Femur (tissue), 1 donor: ENCODE data around the gene ITPRIPL1.

Experiments
- DNase-seq: peaks from one replicate; pipeline ENCODE4 v3.0.0-alpha.2; 2017

The ITPRIPL1 gene

GRCh38 chr2:96324721-96325040 is 436 bp upstream of the ITPRIPL1 start:
- no peak for DNase-seq

DNA sequence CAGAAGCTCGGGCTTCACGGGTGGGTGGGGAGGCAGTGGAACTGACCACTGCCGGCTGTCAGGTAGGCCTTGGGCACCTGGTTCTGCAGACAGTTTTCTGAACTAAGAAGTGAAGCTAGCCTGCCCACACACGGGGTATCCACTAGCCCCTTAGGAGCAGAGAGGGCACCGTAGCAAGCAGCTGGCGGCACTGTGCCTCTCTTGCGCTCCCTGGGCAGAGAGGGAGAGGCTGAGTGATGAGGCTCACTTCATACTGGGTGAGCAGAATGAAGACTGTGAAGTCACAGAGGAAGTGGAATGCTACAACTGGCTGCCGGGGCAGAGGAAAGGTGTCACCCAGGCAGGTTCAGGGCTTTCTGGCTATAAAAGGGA is 753 bp downstream of the ITPRIPL1 start:
- DNase-seq = no peak

- DNase-seq = no peak
These were observed 1.4 kb downstream of the ITPRIPL1 start for GRCh38 chr2:96326564-96326963.

DNA sequence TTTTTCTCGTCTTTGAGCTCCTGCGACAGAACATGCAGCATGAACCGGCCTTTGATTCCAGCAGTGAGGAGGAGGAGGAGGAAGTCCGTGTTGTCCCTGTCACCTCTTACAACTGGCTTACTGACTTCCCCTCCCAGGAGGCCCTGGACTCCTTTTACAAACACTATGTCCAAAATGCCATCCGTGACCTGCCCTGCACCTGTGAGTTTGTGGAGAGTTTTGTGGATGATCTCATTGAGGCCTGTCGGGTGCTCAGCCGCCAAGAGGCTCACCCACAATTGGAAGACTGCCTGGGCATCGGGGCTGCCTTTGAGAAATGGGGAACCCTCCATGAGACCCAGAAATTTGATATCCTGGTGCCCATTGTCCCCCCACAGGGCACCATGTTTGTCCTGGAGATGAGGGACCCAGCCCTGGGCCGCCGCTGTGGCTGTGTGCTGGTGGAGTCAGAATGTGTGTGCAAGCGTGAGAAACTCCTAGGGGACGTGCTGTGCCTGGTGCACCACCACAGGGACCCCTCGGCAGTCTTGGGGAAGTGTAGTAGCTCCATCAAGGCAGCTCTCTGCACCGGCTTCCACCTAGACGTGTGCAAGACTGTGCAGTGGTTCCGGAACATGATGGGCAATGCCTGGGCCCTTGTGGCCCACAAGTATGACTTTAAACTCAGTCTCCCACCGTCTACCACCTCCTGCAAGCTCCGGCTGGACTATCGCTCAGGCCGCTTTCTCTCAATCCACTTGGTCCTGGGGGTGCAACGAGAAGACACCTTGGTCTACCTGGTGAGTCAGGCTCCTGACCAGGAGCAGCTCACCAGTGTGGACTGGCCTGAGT is 2.1 kb downstream of the ITPRIPL1 start:
- no peak for DNase-seq

DNA sequence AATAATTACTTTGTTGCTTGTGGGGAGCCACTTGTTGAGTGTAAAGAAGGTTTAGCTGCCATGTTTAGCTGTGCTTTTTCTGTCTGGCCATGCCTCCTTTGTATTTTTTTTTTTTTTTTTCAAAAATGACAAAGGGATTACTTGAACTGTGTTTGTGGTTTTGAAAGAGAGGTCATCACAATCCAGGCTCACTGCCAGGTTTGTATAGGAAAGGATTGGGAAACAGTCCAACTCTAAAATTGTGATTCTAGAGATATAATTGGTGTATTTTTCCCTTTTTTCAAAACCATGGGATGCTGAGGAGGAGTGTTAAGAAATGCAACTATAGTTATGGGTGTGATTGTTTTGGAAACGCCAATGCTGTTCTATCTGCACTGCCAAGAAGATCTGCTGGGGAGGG is 4.3 kb downstream of the ITPRIPL1 start:
- no peak for DNase-seq

DNA sequence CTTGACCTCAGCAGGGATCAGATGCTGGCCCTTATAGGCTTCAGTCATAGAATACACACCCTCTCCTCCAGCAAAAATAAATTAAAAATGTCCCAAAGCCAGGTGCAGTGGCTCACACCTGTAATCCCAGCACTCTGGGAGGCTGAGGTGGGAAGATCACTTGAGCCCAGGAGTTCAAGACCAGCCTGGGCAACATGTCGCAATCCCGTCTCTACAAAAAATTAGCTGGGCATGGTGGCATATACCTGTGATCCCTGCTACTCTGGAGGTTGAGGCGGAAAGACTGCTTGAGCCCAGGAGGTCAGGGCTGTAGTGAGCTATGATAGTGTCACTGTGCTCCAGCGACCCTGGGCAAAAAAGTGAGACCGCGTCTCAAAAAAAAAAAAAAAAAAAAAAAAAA is 4.8 kb downstream of the ITPRIPL1 start:
- no peak for DNase-seq

DNA sequence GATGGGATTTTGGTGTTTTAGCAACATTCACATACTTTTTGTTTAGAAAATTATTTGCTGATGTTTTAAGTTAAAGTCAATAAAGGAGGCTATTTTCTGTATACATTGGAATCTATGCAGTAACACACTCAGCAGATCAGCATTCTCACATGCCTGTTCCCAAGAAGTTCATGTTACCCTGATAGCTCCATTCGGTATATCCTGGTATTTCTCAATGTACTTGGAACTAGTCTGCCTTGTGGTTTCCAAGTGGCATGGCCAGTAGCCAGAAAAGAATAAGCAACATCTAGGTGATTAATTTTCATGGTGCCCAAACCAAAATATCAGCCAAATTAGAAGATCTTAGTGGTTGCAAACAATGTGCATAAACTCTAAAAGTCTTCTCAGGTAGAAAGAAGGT is 5.3 kb downstream of the ITPRIPL1 start:
- DNase-seq = no peak

GRCh38 chr2:96333708-96334107 is 8.6 kb downstream of the ITPRIPL1 start:
- DNase-seq = no peak

- no peak for DNase-seq
These were observed 11.1 kb downstream of the ITPRIPL1 start for GRCh38 chr2:96336104-96336775.

GRCh38 chr2:96336873-96337272 is 11.8 kb downstream of the ITPRIPL1 start:
- DNase-seq = no peak

DNA sequence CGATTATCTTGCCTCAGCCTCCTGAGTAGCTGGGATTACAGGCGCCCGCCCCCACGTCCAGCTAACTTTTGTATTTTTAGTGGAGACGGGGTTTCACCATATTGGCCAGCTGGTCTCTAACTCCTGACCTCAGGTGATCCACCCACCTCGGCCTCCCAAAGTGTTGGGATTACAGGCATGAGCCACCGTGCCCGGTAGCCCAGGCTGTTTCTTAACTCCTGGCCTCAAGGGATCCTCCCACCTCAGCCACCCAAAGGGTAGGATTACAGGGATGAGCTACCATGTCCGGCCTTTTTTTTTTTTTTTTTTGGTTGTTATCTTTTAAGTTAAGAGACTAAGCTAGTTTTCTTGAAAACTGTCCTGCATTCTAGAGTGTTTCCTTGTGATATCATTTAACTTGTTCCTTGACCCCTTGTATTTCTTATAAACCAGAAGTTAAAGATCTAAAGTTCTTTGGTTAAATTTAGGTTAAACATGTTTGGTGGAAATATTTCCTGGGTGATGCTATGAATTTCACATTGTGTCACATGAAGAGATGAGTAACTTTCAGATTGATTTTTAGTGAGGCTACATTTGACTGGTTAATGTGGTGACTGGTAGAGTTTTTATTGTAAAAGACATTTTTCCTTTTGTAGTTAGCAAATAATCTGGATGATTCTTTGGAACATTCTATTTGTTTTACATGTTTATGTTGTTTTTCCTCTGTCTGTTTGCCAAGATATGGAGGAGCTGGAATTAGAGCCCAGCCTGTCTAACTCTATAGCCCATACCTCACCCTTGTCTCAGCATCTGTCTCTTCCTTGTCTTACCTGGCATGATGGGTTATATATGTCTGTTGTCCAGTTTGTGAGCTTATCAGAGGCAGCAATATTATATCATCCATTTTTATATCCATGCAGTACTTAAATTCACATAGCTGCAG is 15.6 kb downstream of the ITPRIPL1 start:
- DNase-seq = no peak

- no peak for DNase-seq
These were observed 16.5 kb downstream of the ITPRIPL1 start for GRCh38 chr2:96341641-96342040.

DNA sequence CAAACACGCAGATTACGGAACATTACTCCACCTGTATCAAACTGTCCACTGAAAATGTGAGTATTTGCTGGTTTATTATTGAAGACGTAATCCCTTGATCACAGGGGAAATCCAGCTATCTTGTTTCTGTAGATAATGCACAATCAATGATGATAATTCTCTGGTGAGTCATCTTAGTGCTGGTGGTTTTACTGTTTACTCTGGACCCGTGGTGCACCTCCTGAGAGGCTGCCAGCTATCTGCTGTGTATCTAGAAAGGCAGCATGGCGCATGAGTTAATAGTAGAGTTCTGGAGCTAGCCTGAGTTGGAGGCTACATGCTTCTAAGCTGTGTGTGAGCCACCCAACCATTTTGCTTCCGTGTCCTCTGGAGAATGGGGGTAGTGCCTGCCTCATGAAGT is 17.0 kb downstream of the ITPRIPL1 start:
- DNase-seq = no peak

GRCh38 chr2:96344011-96344410 is 18.9 kb downstream of the ITPRIPL1 start:
- no peak for DNase-seq

GRCh38 chr2:96345438-96345837 is 20.3 kb downstream of the ITPRIPL1 start:
- no peak for DNase-seq

GRCh38 chr2:96345868-96346462 is 20.8 kb downstream of the ITPRIPL1 start:
- DNase-seq = no peak

DNA sequence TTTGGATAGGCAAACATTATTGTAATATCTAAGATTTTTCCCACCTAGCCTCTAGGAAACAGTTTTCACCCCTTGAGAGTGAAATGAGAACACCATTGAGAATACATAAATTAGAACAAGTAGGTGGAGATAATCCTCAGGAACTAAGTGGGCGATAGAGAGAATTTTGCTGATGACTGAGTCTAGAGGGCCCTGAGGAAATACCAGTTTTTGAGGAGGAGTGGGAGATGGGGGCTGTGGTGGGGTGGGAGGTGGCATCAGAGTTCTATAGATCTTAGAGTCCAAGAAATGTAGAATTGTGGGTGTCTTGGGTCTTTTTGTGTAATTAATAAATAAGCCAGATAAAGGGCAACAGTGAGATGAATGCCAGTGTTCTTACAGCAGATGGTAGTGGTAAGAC is 22.3 kb downstream of the ITPRIPL1 start:
- DNase-seq = no peak

- DNase-seq = peak; percentile 82
These were observed 28.0 kb downstream of the ITPRIPL1 start for GRCh38 chr2:96353032-96353561.

DNA sequence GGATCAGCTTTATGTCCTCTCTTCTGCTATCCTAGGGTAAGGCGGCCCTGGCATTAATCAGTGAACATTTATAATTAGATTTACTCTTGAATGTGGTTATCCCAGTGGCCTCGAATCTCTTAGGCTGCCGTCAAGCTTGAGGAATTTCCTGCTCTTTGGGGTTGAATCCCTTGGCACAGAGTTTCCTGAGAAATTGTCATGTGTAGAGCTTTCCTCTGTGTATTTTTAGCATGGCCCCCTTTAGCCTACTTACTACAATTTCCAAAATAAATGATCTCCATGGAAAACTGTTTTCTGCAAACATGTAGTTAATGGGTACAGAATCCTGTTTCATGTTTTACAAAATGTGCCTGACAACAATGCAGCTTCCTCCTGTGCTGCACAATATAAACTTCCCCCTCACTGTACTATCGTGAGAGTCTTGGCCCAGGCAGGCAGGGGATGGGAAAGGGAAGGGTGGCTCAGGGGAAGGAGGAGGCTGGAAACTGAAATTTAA is 28.5 kb downstream of the ITPRIPL1 start:
- peak; percentile 39 for DNase-seq

DNA sequence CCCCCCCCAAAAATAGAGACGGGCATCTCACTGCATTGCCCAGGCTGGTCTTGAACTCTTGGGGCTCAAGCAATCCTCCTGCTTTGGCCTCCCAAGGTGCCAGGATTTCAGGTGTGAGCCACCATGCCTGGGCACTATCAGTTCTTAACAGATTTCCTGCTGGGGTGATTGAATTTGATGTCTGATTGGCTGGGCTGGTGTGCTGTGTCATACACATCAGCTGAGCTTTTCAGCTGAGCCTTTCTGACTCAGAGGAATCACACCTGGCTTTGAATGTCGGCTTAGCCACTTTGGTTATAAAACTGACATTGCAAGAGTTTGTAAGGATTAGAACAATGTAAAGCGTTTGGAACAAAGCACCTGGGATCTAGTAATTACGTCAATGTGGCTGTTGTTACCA is 29.4 kb downstream of the ITPRIPL1 start:
- DNase-seq = no peak

DNA sequence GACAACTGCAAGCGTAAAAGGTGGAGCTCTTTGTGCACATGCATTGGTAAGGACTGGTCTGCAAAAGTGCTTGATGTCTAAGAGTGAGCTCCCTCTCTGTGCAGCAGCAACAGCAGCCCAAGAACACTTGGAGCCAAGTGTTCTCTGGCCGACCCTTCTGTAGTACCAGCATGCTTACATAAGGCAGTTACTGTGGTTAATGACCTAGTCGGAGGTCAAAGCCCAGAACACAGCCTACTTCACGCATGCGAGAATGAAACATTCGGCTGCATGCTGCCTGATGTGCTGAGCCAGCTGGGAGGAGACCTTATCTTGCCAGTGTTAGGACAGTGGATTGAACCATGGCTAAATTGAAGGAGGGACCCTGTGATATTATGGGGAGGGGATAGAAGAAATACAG is 31.8 kb downstream of the ITPRIPL1 start:
- DNase-seq = no peak

DNA sequence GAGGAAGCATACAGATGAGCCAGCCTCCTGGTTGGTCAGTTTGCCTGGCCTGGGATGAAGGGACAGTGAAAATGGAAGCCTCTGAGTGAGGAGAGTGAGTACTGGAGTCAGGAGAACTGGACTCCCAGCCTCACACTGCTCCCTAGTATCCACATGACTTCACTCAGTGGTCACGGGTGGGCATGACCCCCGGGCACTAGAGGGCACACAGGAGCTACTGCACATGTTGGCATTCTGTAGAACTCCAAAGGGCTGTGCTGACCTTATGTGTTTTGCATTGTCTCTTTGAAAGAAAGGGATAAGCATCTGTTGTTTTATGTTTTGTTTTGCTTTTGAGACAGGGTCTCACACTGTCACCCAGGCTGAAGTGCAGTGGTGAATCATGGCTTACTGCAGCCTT is 34.2 kb downstream of the ITPRIPL1 start:
- DNase-seq = no peak

DNA sequence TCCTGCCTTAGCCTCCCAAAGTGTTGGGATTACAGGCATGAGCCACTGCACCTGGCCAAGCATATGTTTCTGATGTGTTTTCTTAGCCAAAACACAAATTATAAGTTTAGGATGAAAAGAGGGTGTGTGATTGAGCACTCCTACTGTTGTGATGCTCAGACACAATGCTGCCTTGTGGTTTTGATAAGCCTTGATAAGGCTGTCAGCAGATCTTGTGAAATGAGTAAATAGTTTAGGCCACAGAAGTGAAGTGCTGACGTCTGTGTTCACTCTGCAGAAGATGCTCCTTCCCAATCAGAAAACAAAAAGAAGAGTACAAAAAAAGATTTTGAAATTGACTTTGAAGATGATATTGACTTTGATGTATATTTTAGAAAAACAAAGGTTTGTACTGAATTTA is 34.7 kb downstream of the ITPRIPL1 start:
- DNase-seq = no peak
